Measurements from ENCODE around the gene ZNRF1.
"Not testable (repeated sequence)": the region's sequence is repeated elsewhere in the genome, so short reads cannot be mapped to it uniquely, and the experiment has no call there.

The ZNRF1 gene

DNA sequence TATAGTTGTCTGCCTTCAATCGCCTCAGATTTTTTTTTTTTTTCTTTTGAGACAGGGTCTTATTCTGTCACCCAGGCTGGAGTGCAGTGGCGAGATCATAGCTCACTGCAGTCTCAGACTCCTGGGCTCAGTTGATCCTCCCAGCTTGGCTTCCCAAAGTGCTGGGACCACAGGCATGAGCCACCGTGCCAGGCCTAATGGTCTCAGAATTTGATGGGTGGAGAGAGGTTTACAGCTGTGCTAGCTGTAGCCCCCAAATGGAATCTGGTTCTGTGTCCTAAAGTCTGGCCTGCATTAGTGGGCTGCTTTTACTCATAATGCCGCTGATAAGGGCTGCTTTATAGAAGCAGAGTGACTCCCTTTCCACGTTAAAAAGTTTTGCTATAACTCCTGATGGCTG, 5.1 kb downstream of the ZNRF1 start:
- no peak for DNase-seq

DNA sequence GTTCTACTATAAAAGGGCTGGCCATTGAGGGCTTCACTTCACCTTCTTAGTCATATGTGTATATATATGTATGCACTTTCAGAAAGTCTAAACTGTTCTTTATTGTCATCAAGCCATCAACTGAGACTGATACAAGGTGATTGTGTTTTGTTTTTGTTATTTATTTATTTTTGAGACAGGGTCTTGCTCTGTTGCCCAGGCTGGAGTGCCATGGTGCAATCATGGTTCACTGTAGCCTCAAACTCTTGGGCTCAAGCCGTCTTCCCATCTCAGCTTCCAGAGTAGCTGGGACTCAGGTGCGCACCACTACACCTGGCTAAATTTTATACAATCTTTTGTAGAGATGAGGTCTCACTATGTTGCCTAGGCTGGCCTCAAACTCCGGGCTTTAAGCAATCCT, 5.6 kb downstream of the ZNRF1 start:
- DNase-seq = no peak

DNA sequence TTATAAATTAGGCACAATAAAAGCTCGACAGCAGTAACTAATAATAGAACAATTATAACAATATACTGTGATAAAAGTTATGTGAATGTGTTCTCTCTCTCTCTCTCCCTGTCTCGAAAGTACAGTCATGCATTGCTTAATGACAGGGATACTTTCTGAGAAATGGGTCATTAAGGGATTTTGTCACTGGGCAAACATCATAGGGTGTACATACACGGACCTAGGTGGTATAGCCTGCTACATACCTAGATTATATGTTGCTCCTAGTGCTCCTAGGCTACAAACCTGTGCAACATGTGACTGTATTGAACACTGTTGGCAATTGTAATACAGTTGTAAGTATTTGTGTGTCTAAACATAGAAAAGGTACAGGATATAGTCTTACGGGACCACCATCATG, 6.9 kb downstream of the ZNRF1 start:
- no peak for DNase-seq

DNA sequence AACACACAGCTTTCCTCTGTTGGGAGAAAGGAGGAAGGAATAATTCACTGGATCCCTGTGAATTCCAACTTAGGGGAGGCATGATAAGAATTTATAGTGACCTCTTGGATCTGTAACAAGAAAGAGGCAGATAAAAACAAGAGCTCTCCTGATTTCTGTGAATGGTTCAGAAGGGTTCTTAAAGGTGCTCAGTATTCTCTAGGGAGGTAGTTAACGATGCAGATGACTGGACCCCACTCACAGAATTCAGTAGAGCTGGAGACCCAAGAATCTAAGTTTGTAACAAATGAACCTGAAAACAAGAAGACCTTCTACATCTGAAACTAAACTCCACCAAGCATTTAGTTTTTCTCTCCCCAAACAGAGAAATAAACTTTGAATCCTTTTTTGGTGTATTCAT, 8.6 kb downstream of the ZNRF1 start:
- no peak for DNase-seq

DNA sequence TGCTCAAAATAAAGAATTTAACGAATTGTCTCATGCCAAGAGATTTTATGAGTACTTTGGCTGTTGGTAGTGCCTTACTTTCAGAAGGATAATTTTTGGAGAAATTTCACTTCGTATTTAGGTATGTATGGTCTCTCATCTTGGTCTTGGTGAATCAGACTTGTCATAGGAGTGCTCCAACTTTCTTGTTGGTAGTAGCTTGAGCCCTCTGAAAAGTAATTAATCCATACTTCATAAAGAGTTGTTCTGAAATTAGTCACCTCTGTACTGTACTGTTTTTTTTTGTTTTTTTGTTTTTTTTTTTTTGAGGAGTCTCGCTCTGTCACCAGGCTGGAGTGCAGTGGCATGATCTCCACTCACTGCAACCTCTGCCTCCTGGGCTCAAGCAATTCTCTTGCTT, 11.6 kb downstream of the ZNRF1 start:
- no peak for DNase-seq

DNA sequence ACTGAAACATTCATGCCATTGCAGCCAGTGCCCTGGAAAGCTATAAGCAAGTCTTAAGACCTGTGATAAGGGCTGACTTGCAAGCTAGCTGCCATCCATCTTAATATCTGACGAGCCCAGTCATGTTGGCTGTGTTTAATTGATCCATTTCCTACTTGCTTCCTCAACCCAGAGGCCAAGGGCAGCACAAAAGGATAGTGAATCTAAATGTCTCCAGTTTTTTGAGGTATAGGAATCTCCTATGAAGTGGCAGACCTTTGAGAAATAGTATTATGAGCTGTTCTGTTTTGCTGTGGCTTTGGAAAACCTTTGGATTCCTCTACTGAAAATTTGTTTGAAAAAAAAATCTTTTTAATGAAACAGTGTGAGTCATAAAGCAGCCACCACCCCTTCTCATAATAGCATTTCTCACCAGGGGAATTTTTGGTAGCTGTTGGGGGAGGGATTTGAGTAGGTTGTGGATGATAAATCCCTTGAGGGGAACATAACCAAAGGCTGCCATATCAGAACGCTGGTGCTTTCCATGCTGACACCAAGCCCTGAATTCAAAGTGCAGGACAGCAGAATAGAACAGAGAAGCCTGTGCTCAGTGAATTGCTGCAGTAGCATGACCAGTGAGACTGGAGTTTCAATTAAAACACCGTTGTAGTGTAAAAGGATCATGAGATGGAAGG, 12.9 kb downstream of the ZNRF1 start:
- DNase-seq = peak; percentile 66

DNA sequence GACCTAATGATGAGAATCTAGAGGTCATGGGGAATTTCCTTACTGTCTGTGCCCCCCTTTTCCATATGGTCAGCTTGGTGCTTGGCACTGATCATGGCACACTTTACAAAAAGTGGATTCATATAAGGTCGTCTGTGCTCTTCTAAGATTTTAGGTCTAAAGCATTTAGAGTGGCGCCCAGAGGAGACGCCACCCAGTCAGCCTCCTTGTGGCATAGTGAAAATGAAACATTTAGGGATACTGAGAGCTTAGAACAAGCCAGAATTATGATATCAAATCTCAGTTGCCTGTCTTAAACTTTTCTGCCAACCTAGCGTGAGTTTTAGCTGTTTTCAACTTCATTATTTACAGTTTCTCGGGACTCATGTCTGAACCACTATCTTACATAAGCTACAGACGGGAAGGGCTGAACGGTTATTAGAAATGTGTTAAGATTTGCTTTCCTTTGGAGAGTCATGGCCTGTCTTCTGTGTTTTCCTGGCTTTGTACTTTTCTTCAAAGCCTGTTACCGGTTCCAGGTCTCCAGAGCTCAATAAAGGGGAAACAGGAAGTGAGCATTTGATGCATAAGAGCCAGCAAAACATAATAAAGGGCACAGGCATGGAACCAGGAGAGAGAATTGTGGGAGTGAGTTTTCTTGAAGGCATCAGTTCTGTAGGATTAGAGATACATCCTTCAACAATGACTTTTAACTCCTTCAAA, 13.7 kb downstream of the ZNRF1 start:
- no peak for DNase-seq

DNA sequence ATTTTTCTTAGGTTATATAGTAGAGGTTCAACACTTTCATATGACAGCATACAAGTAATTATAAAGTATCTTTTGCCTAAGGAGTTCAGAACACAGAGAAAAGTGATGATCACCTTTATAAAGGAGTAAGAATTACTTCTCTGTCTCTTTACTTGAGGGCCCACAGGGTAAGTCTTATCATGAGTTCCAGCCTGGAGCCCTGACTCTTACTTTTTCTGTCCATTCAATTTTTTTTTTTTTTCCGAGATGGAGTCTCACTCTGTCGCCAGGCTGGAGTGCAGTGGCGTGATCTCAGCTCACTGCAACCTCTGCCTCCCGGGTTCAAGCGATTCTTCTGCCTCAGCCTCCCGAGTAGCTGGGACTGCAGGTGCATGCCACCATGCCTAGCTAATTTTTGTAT, 14.3 kb downstream of the ZNRF1 start:
- DNase-seq = not testable (repeated sequence)

DNA sequence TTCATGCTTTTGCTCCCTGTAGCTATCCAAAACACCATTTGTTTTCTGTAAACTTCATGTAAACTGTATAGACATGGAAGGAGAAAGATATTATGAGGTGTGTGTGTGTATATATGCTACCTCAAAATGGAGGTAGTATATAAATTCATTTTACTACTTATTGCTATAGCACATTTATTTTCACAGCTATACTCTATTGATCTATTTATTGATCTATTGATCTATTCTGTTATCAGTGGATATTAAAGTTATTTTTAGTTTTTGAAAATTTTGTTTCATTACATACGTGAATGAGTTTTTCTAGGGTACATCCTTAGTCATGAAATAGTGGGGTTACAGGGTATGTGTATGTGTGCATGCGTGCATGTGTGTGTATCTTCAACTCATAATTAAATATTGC, 15.5 kb downstream of the ZNRF1 start:
- DNase-seq = no peak

DNA sequence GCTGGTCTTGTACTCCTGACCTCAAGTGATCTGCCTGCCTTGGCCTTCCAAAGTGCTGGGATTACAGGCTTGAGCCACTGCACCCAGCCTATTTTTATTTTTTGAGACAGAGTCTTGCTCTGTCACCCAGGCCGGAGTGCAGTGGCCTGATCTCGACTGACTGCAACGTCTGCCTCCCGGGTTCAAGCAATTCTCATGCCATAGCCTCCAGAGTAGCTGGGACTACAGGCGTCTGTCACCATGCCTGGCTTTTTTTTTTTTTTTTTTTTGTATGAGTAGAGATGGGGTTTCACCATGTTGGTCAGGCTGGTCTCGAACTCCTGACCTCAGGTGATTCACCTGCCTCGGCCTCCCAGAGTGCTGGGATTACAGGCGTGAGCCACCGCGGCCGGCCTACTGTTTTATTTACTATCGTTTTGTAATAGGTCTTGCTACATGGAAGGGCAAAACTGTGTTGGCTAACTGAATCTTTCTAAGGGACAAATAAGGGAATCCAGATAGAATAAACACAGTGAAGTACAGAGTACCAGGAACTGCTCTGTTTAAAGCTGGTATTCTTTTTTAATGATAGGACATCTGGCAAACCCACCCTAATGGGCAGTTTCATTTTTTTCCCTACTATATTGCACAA, 17.7 kb downstream of the ZNRF1 start:
- not testable (repeated sequence) for DNase-seq

DNA sequence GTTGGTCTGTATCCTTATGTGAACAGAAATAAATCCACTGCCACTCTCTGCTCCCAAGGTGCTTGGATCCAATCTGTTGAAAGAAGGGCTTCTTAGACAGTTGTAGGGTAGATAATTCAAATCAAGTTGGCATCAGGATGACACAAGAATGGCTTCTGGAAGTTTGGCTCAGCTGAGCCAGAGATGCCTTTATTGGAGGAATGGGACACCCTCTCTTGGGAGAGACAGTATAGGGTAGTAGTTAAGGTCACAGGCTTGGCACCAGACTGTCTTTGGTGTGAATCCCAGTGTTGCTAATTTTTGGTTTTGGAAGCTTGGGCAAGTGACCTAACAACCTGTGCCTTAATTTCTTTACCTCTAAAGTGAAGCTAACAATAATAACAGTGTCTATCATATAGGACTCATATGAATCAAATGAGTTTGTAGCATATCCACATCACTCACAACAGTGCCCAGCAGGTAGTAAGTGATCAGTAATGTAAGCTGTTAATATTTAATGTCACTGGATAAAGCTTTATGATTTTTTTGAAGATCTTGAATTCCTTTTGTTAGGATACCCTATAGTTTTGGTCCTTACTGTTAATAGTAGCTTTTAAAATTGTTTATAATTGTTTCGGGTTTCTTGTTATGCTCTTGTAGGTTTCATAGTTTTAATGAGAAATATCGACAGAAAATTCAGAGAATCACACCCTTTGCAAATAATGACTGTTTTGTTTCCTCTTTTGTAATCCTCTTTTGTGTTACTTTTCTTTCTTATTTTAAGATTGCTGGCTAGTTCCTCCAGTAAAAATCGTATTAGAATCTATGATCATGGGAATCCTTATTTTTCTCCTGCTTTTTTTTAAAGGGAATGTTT, 19.1 kb downstream of the ZNRF1 start:
- no peak for DNase-seq

DNA sequence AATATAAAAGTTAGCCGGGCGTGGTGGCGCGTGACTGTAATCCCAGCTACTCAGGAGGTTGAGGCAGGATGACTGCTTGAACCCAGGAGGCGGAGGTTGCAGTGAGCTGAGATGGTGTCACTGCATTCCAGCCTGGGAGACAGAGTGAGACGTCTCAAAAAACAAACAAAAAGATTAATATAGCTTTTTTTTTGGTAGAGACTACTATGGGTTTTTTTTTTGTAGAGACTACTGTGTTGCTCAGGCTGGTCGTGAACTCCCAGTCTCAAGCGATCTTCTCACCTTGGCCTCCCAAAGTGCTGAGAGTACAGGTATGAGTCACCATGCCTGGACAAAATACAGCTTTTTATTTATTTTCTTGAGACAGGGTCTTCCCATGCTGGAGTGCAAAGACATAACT, 20.2 kb downstream of the ZNRF1 start:
- no peak for DNase-seq

DNA sequence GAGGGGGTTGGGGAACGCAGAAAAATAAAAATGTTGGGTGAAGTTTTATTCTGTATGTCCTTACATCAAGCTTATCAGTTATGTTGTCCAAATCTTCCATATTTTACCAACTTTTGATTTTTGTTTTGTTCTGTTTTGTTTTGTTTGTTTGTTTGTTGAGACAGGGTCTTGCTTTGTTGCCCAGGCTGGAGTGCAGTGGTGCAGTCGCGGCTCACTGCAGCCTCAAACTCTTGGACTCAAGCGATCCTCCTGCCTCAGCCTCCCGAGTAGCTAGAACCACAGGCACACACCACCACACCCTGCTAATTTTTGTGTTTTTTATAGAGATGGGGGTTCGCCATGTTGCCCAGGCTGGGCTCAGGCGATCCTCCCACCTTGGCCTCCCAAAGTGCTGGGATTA, 20.8 kb downstream of the ZNRF1 start:
- DNase-seq = no peak

DNA sequence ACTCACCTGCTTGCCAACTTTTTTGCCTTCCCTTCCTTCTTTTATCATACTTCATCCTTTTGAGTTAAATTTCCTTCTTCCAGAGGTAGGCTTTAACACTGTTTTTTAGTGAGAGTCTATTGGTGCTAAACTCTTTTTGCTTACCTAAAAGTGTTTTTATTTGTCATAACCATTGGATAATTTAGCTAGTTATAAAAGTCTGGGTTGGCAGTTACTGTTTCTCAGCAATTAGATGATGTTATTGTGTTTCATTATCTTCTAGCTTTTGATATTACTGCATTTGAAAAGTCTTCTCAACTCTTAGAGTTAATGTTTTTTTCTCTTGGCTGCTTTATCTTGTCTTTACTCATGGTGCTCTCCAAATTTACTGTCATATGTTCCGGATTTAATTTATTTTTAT, 22.6 kb downstream of the ZNRF1 start:
- no peak for DNase-seq

DNA sequence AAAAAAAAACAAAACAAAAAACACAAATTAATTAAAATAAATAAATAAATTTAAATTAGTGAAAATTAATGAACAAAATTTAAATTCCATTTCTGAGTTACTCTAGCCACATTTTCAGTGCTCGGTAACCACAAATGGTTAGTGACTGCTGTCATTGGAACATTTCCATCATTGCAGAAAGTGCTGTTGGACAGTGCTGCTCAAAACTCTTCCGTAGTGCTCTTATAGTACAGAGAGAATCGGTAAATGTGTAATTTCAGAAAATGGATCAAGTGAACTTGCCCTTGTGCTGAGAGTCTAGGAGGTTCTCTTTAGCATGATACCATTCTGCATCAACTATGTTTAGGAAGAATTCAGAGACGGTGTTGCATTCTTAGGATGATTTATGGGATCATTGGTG, 23.7 kb downstream of the ZNRF1 start:
- DNase-seq = no peak

DNA sequence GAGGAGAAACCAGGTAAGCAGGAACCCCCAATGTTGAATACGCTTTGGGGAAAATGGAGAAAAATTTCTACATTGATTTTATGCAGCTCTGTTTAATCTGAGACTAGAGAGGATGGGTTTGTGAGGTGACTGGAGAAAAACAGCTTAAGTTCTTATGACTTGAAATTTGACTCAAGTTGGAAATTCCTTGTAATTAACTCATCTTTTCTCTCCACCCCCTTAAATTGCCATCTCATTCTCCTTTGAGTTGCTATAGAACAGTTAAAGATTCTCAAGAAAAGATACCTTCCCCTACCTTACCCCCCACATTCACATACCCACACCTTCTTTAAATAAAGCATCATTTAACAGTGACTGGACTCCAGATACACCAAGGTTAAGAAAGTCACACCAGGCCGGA, 24.2 kb downstream of the ZNRF1 start:
- no peak for DNase-seq

DNA sequence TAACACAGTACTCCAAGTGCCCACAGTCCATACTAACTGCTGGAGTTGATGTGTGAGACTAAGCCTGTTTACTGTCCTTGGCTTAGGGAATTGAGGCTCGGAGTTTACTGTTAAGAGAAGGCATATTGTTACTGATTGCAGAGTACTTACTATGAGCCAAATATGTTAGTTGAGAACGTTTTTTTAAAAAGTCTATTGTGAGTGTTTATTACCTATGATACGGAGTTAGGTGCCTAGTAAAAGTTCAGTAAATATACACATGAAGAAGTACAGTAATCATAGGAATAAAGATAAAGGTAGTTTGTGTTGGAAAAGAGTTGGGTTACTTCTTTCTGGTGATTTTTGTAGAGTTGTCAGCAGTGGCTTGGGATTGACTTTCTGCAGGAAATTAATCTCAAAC, 25.4 kb downstream of the ZNRF1 start:
- DNase-seq = no peak

DNA sequence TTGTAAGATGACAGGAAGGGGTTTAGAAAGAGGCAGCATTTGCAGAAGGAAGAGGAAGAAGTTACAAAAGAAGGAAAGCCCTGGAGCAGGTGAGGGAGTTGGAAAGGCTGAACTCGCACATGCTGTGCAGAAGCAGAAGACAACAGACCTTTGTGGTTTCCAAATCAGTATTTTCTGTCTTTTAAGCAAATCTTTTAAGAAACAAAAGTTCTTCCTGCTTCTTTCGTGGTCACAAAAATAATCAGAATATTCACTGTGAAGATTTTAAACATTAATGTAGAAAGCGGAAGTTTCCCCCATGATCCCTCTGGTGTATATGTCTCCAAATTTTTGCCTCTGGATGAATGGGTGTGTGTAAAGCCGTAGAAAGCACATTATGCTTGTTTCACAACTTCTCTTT, 25.8 kb downstream of the ZNRF1 start:
- no peak for DNase-seq

DNA sequence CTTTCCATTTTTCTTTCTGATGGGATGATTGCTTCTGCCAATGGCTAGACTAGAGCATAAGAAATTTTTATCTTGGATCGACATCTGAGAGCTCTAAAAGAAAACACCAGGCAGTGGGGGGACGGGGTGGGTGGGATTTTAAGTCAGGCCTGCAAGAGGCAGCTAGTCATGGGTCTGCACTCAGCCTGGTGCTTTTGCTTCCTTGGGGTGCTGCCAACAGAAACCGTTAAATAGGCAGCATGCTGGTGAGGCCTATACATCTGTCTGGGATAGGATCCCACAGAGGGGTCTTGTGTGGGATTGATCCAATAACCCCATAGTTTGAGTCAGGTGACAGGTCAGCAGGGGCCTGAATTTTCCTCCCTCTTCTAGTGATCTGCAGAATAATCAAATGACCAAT, 26.9 kb downstream of the ZNRF1 start:
- no peak for DNase-seq

DNA sequence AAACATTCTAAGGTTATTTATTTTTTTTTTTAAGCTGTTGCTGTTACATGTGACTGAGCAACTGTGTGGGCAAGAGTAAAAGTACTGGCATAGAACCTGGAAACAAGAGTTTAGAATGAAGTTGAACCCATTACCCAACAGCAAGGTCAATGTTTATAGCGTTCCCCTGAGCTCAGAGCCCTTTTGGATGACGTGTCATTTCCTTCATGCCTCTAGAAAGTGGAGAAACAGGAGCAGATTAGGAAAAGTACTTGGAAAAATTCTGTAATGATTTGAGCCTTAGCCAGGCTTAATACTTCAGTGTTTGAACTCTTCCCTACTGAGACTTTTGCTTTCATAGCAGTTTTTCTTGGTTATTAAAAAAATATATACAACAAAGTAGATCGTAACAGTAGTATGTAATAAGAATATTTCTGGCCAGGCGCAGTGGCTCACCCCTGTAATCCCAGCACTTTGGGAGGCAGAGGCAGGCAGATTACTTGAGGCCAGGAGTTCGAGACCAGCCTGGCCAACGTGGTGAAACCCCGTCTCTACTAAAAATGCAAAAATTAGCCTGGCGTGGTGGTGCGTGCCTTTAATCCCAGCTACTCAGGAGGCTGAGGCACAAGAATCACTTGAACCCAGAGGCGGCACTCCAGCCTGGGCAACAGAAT, 27.5 kb downstream of the ZNRF1 start:
- DNase-seq = not testable (repeated sequence)

DNA sequence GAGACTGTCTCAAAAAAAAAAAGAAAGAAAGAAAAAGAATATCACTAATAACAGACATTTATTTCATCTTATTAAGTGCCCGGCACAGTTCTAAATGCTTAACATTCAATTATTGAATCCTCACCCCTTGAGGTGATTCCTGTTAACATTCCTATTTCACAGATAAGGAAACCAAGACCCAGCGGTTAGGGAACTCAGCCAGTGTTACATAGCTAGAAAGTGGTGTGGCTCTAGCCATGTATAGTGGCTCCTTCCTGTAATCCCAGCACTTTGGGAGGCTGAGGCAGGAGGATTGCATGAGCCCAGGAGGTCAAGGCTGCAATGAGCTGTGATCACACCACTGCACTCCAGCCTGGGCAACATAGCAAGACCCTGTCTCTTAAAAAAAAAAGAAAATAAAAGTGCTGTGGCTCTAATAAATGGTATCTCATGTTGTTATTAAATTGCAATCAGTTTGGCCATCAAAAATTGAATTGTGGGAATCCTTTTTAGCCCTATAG, 28.1 kb downstream of the ZNRF1 start:
- no peak for DNase-seq

DNA sequence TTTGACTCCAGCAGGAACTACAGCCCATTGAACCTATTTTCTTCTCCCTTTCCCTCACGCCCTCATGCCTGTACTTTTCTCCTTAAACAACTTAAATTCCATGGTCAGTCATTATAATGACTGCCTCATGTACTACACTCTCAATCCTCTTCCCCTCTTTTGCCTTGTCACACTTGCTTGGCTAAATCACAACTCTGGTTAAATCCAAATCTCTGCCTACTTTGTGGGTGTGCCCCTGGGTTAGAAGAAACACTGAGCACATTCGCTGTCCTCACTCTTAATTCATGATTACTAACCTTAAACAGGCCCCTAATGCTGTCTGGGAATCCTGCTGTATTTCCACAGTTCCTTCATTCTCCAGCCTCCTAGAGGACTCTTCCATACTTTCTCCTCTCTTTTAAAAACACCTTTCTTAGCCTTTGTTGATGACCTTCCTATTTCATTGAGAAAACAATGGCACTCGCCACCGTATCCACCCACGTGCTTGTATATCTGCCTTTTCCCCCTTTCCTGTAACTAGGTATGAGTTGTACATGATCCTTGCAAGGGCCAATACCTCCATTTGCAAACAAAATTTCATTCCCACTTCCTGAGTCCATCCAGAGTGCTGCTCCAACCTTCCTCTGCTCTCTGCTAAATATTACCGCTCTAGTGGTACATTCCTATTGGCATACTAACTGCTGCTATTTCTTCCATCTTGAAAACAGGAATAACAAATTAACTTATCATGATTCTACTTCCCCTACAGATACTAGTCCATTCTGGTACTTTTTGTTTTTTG, 28.9 kb downstream of the ZNRF1 start:
- DNase-seq = no peak
